HepG2 (cell line): Measurements from ENCODE around the gene FANK1. TPM values are rescaled to one million over a fixed set of nuclear protein-coding genes. Genes with fewer than 3 reads are reported as not detected.
A peak's percentile ranks its signal among the peaks of the same experiment; 100 is the strongest.

Experiments
- ATAC-seq: fragments of 200-7000 bp; cut with Tn5 transposase; 3 replicates; pipeline ENCODE4 v1.9.1; 2020; ENCODE audit warnings: mild to moderate bottlenecking, moderate library complexity
- BruUV-seq: library from RNA; stranded (reverse); fragments of 400-500 nt; replicated peaks from 2 replicates; lab custom pipeline; 2021; lab: Mats Ljungman, UMichigan
- CTCF ChIA-PET: fragments of 300-600 bp; formaldehyde crosslinking; extraction: SDS; loops from one replicate; lab custom pipeline; 2021; ENCODE audit warnings: low total read pairs, inconsistent platforms, low intra/inter-chr PET ratio; lab: Yijun Ruan, JAX
- POLR2A ChIA-PET: fragments of 350-600 bp; sonication (Branson Sonifier 250); formaldehyde crosslinking; loops from one replicate; lab custom pipeline; 2020; ENCODE audit warnings: antibody characterized with exemption, inconsistent platforms; lab: Yijun Ruan, JAX
- DNase-seq: peaks from one replicate; pipeline ENCODE4 v3.0.0-alpha.2; 2015; ENCODE audit warnings: low spot score
- FAIRE-seq: peaks from 3 replicates; lab custom pipeline; 2011; peaks lifted over from hg19 to GRCh38; lab: Jason Lieb, UNC
- H2AFZ ChIP-seq: one replicate; pipeline ENCODE4 v1.6.1; 2011; ENCODE audit warnings: low read length, inconsistent platforms
- H3K27ac ChIP-seq: fragments of 300-600 bp; 3 replicates; pipeline ENCODE4 v1.8.0; 2011; ENCODE audit warnings: mixed run types, mild to moderate bottlenecking, mixed read lengths, low read length, inconsistent platforms; ENCODE audit not compliant: insufficient read depth; ENCODE audit errors: extremely low read length
- H3K27me3 ChIP-seq, 2 experiments: fragments of 200-600 bp in 1 of 2; 2 replicates in 1 of 2; 3 replicates in 1 of 2; pipeline versions ENCODE4 v1.6.0 to v1.8.0; 2011; ENCODE audit warnings: low read length in 2 of 2, mild to moderate bottlenecking in 2 of 2, moderate library complexity in 2 of 2, inconsistent platforms in 1 of 2; ENCODE audit not compliant: insufficient read depth in 2 of 2, control insufficient read depth in 1 of 2
- H3K36me3 ChIP-seq, 2 experiments: fragments of 200-600 bp in 1 of 2; replicated peaks in 1 of 2; 2 replicates in 1 of 2; 3 replicates in 1 of 2; pipeline versions ENCODE4 v1.5.1 to v1.8.0; 2011; ENCODE audit warnings: low read length in 2 of 2, inconsistent platforms in 1 of 2; ENCODE audit not compliant: insufficient read depth in 2 of 2, control insufficient read depth in 1 of 2
- H3K4me1 ChIP-seq: 2 replicates; pipeline ENCODE4 v1.5.1; 2012; ENCODE audit warnings: low read length, inconsistent platforms; ENCODE audit not compliant: insufficient read depth
- H3K4me2 ChIP-seq: 2 replicates; pipeline ENCODE4 v1.6.0; 2011; ENCODE audit warnings: low read depth, low read length, inconsistent platforms
- H3K4me3 ChIP-seq, 3 experiments: fragments of 200-600 bp in 1 of 3; sonication (generic), shearing (Covaris generic) in 1 of 3; replicated peaks in 1 of 3; 2 replicates each; pipeline ENCODE4 v1.5.1; 2011 to 2016; ENCODE audit warnings: low read length in 3 of 3, inconsistent platforms in 2 of 3, low read depth in 2 of 3, mild to moderate bottlenecking in 2 of 3, control low read depth in 1 of 3, mixed read lengths in 1 of 3; ENCODE audit not compliant: insufficient read depth in 1 of 3
- H3K79me2 ChIP-seq: one replicate; pipeline ENCODE4 v1.6.1; 2011; ENCODE audit warnings: low read length, inconsistent platforms; ENCODE audit not compliant: insufficient read depth
- H3K9ac ChIP-seq: 2 replicates; pipeline ENCODE4 v1.6.0; 2011; ENCODE audit warnings: mild to moderate bottlenecking, low read depth, low read length, inconsistent platforms; ENCODE audit not compliant: insufficient read depth
- H3K9me3 ChIP-seq: 2 replicates; pipeline ENCODE4 v1.5.1; 2012; ENCODE audit warnings: mild to moderate bottlenecking, low read length
- H4K20me1 ChIP-seq: 2 replicates; pipeline ENCODE4 v1.6.0; 2011; ENCODE audit warnings: inconsistent platforms, mild to moderate bottlenecking, low read length, moderate library complexity; ENCODE audit not compliant: insufficient read depth
- ATAD3A ChIP-seq: sonication (generic); formaldehyde crosslinking; IDR thresholded peaks from 2 replicates; pipeline ENCODE4 v1.4.0; 2020; ENCODE audit warnings: missing genetic modification reagents
- CBFB ChIP-seq: sonication (generic); formaldehyde crosslinking; IDR thresholded peaks from 2 replicates; pipeline ENCODE4 v1.4.0; 2020; ENCODE audit warnings: missing genetic modification reagents
- CCAR2 ChIP-seq: fragments of 200-400 bp; formaldehyde crosslinking; optimal IDR thresholded peaks from 2 replicates; pipeline ENCODE3; 2018; ENCODE audit warnings: low read depth, mild to moderate bottlenecking, low read length, moderate library complexity
- NAIF1 ChIP-seq: sonication (generic); formaldehyde crosslinking; IDR thresholded peaks from 2 replicates; pipeline ENCODE4 v1.5.0; 2020; ENCODE audit warnings: mild to moderate bottlenecking, missing genetic modification reagents, borderline replicate concordance
- PCBP2 ChIP-seq: fragments of 200-400 bp; formaldehyde crosslinking; optimal IDR thresholded peaks from 2 replicates; pipeline ENCODE3; 2018; ENCODE audit warnings: low read length, low read depth; ENCODE audit not compliant: poor library complexity, severe bottlenecking
- PRMT3 ChIP-seq: sonication (generic); formaldehyde crosslinking; IDR thresholded peaks from 2 replicates; pipeline ENCODE4 v1.8.1; 2022; ENCODE audit warnings: low read depth, mild to moderate bottlenecking, moderate library complexity, missing genetic modification reagents, borderline replicate concordance
- RFX3 ChIP-seq: IDR thresholded peaks from 2 replicates; pipeline ENCODE4 v1.6.1; 2016; ENCODE audit warnings: missing biosample characterization, missing genetic modification reagents
- SP2 ChIP-seq: sonication (generic); formaldehyde crosslinking; IDR thresholded peaks from 2 replicates; pipeline ENCODE4 v1.5.1; 2020; ENCODE audit warnings: mild to moderate bottlenecking, missing genetic modification reagents
- STAG1 ChIP-seq: sonication (generic); formaldehyde crosslinking; IDR thresholded peaks from 2 replicates; pipeline ENCODE4 v1.4.0; 2020; ENCODE audit warnings: missing genetic modification reagents
- TAF1 ChIP-seq: sonication (generic); formaldehyde crosslinking; IDR thresholded peaks from 2 replicates; pipeline ENCODE4 v1.4.0; 2020; ENCODE audit warnings: missing genetic modification reagents
- ZFAT ChIP-seq: sonication (generic); formaldehyde crosslinking; conservative IDR thresholded peaks from 2 replicates; pipeline ENCODE4 v1.8.1; 2023; ENCODE audit warnings: missing genetic modification reagents, inconsistent platforms
- ZNF20 ChIP-seq: sonication (generic); formaldehyde crosslinking; IDR thresholded peaks from 2 replicates; pipeline ENCODE4 v1.4.0; 2020; ENCODE audit warnings: mild to moderate bottlenecking, moderate library complexity, missing genetic modification reagents
- ZNF235 ChIP-seq: sonication (generic); formaldehyde crosslinking; IDR thresholded peaks from 2 replicates; pipeline ENCODE4 v1.8.1; 2023; ENCODE audit warnings: mild to moderate bottlenecking, missing genetic modification reagents, borderline replicate concordance
- ZNF746 ChIP-seq: sonication (generic); formaldehyde crosslinking; IDR thresholded peaks from 2 replicates; pipeline ENCODE4 v1.8.0; 2022; ENCODE audit warnings: mild to moderate bottlenecking, missing genetic modification reagents
- ZNF816 ChIP-seq: sonication (generic); formaldehyde crosslinking; IDR thresholded peaks from 2 replicates; pipeline ENCODE4 v1.8.0; 2022; ENCODE audit warnings: missing genetic modification reagents, mild to moderate bottlenecking, borderline replicate concordance
- ZSCAN20 ChIP-seq: sonication (generic); formaldehyde crosslinking; IDR thresholded peaks from 2 replicates; pipeline ENCODE4 v1.4.0; 2020; ENCODE audit warnings: missing genetic modification reagents, mild to moderate bottlenecking, borderline replicate concordance
- ZSCAN30 ChIP-seq: sonication (generic); formaldehyde crosslinking; IDR thresholded peaks from 2 replicates; pipeline ENCODE4 v1.5.0; 2020; ENCODE audit warnings: mild to moderate bottlenecking, missing genetic modification reagents
- ZSCAN9 ChIP-seq: IDR thresholded peaks from 2 replicates; pipeline ENCODE4 v1.6.1; 2016; ENCODE audit warnings: borderline replicate concordance
- WGBS: methylation state at CpG from one replicate; pipeline ENCODE4 v1.1.6; 2017; ENCODE audit warnings: low lambda C conversion rate; 5-methylcytosine and 5-hydroxymethylcytosine counted together
- in situ Hi-C: cut with HindIII; loops from 2 replicates; pipeline ENCODE4 v1.10.0; 2017; ENCODE audit warnings: low pct_unique_long_range_greater_than_20kb; ENCODE audit not compliant: extremely low pct_ligation_motif_present
- intact Hi-C: fragments of 100-400 bp; cut with micrococcal nuclease; formaldehyde crosslinking; loops from one replicate; pipeline ENCODE4 v1.10.0; 2022; ENCODE audit not compliant: unreplicated experiment
- polyA plus RNA-seq, 8 experiments: library from polyadenylated mRNA; depleted of rRNA in 3 of 8; stranded (reverse) in 7 of 8; unstranded in 1 of 8; fragments of >200 nt; fragmentation: Illumina TruSeq in 4 of 8; extraction: Trizol in 4 of 8; gene quantifications; 2 replicates each; pipeline versions ENCODE4 v1.2.1 to v1.2.3, GENCODE V29; 2011 to 2016; ENCODE audit warnings: low read depth in 4 of 8, missing spikeins in 1 of 8, mixed read lengths in 1 of 8; ENCODE audit not compliant: insufficient read depth in 1 of 8
- total RNA-seq, 5 experiments: library from RNA; depleted of rRNA; stranded (reverse); fragments of >200 nt; fragmentation: Illumina TruSeq; extraction: Trizol; gene quantifications; 2 replicates each; pipeline ENCODE4 v1.2.3, GENCODE V29; 2016; ENCODE audit warnings: low read depth in 1 of 5
- TF ChIP-seq, protein P1 (sequence below): sonication (generic); formaldehyde crosslinking; IDR thresholded peaks from 2 replicates; pipeline ENCODE4 v1.5.0; 2020; ENCODE audit warnings: mild to moderate bottlenecking, missing genetic modification reagents, moderate library complexity
- TF ChIP-seq, protein P2 (sequence below): sonication (generic); formaldehyde crosslinking; IDR thresholded peaks from 2 replicates; pipeline ENCODE4 v1.4.0; 2020; ENCODE audit warnings: missing genetic modification reagents, mild to moderate bottlenecking, borderline replicate concordance

The FANK1 gene
- total and polyA plus RNA-seq, 2 of the 13 experiments (the other 11 are each of a cell fraction or from before 2014, with no cell fraction given) = 0.22 TPM; not detected in 1

DNA sequence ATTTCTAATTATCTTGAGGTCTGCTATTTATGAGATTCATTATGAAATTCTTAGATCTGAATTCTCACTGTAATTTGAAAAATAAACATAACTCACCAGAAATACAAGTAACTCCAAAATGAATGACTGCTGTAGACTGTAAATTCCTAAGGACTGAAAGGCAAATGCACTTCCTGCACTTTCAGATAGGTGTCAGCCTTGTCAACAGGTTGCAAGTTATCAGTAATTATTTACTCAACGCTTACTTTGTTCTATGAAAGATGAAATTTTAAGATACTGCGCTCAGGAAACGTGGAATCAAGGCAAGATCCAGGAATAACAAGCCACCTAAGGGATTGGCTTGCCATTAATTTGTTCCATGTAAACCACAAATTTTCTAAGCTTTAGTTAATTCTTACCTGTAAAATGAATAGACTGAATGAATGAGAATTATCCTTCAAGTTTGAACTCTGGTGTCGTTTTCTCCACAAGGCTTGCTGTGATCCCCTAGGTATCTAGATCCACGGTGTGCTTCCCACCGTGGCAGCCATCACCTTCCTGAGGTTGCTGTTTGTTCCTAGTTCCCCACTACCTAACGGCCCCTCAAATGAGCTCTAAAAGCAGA, 27.9 kb upstream of the FANK1 start (continued):
- TF ChIP-seq ZSCAN9 (CRISPR knock-in tag) = no peak
- TF ChIP-seq STAG1 (CRISPR knock-in tag) = peak; percentile 75
- TF ChIP-seq ZNF20 (CRISPR knock-in tag) = no peak
- TF ChIP-seq, protein P1, sequence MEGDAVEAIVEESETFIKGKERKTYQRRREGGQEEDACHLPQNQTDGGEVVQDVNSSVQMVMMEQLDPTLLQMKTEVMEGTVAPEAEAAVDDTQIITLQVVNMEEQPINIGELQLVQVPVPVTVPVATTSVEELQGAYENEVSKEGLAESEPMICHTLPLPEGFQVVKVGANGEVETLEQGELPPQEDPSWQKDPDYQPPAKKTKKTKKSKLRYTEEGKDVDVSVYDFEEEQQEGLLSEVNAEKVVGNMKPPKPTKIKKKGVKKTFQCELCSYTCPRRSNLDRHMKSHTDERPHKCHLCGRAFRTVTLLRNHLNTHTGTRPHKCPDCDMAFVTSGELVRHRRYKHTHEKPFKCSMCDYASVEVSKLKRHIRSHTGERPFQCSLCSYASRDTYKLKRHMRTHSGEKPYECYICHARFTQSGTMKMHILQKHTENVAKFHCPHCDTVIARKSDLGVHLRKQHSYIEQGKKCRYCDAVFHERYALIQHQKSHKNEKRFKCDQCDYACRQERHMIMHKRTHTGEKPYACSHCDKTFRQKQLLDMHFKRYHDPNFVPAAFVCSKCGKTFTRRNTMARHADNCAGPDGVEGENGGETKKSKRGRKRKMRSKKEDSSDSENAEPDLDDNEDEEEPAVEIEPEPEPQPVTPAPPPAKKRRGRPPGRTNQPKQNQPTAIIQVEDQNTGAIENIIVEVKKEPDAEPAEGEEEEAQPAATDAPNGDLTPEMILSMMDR (CRISPR knock-in tag) = peak; percentile 71
- TF ChIP-seq ZNF235 (CRISPR knock-in tag) = no peak
- no peak for TF ChIP-seq ZSCAN20 (CRISPR knock-in tag)
- TF ChIP-seq NAIF1 (CRISPR knock-in tag) = no peak

DNA sequence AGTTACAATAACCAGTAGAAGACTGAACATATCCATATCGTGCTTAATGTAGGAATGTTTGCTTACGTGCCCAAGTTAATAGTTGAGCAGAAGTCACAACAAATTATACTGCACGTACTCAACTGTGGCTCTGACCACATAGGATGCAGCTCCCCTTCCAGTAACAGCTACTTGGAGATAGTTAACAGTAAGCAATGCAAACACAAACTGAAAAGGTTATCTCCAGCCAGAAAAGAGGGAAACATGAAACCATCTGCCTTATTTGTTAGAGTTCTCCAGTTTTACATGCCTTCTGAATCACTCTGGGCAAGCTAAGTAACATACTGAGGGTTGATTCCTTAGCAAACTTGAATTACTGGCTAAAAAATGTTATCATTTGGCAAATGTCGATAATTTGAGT, 25.0 kb upstream of the FANK1 start:
- Histone ChIP-seq H3K27me3 (no peaks in the 10 kb centered on the region), H4K20me1 (no peaks in the 10 kb centered on the region), H3K27ac (no peak overlapping the region), H3K9ac (no peak overlapping the region)
- DNase-seq (no peak), ATAC-seq (no peak)
- no peak for TF ChIP-seq RFX3 (CRISPR knock-in tag)
- TF ChIP-seq, protein P2, sequence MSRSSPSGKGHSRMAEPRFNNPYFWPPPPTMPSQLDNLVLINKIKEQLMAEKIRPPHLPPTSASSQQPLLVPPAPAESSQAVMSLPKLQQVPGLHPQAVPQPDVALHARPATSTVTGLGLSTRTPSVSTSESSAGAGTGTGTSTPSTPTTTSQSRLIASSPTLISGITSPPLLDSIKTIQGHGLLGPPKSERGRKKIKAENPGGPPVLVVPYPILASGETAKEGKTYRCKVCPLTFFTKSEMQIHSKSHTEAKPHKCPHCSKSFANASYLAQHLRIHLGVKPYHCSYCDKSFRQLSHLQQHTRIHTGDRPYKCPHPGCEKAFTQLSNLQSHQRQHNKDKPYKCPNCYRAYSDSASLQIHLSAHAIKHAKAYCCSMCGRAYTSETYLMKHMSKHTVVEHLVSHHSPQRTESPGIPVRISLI (CRISPR knock-in tag) = no peak
- no peak for TF ChIP-seq CBFB (CRISPR knock-in tag)
- no peak for TF ChIP-seq ZNF816
- no peak for TF ChIP-seq ZSCAN30 (CRISPR knock-in tag)
- no peak for TF ChIP-seq ZFAT
- TF ChIP-seq ZNF746 = no peak
- TF ChIP-seq CCAR2 = no peak
- no peak for TF ChIP-seq SP2
- no peak for TF ChIP-seq PCBP2
- TF ChIP-seq ATAD3A (CRISPR knock-in tag) = no peak
- TF ChIP-seq TAF1 = no peak
- TF ChIP-seq PRMT3 (CRISPR knock-in tag) = no peak
- TF ChIP-seq, all 625 proteins: peak for 0
- Histone ChIP-seq H3K4me3 (no peak overlapping the region), H3K4me1 (no peaks in the 10 kb centered on the region), H3K79me2 (no peaks in the 10 kb centered on the region), H3K36me3 (peaks cover 4 to 15% of the 10 kb centered on the region in 2 experiments; a peak in 4 of 5 replicates), H2AFZ (no peak overlapping the region), H3K9me3 (peaks cover 6% of the 10 kb centered on the region; the same call in 1 of the 2 replicates), H3K4me2 (no peak overlapping the region)
- FAIRE-seq = no peak
- ChIA-PET CTCF (no interaction called here), POLR2A (no interaction called here)
- intact Hi-C loops (no loop called here), in situ Hi-C loops (no loop called here)
- 100% methylated on average over 4 of the region's 4 CpGs for WGBS
- BruUV-seq = no TSS peak
